ENCODE data around the gene PXMP2. TPM values are rescaled to one million over a fixed set of nuclear protein-coding genes. Genes with fewer than 3 reads are reported as not detected.

The PXMP2 gene
- total RNA-seq, 1 experiment from 2014 or later = 39.9 TPM

- intact Hi-C loops (cut with micrococcal nuclease; ENCODE audit: unreplicated experiment) = no loop called here
- no peak overlapping the region for H3K4me3 ChIP-seq (ENCODE audit: low read depth, low read length)
- H3K27me3 ChIP-seq (replicated peaks; ENCODE audit: control insufficient read depth, insufficient read depth, low read length) = no peaks in the 10 kb centered on the region
- peaks cover 2% of the 10 kb centered on the region for H3K36me3 ChIP-seq (ENCODE audit: control insufficient read depth, insufficient read depth, low read length)
- BruUV-seq (replicated peaks) = no TSS peak
- H3K9me3 ChIP-seq = no peaks in the 10 kb centered on the region
- H3K4me3 Mint-ChIP-seq (ENCODE audit: unreplicated experiment) = no peak overlapping the region
- ChIA-PET POLR2A (no interaction called here), CTCF (no interaction called here)
- no peaks in the 10 kb centered on the region for H3K9me3 Mint-ChIP-seq (ENCODE audit: unreplicated experiment)
- DNase-seq = no peak
- TF ChIP-seq, protein P1, sequence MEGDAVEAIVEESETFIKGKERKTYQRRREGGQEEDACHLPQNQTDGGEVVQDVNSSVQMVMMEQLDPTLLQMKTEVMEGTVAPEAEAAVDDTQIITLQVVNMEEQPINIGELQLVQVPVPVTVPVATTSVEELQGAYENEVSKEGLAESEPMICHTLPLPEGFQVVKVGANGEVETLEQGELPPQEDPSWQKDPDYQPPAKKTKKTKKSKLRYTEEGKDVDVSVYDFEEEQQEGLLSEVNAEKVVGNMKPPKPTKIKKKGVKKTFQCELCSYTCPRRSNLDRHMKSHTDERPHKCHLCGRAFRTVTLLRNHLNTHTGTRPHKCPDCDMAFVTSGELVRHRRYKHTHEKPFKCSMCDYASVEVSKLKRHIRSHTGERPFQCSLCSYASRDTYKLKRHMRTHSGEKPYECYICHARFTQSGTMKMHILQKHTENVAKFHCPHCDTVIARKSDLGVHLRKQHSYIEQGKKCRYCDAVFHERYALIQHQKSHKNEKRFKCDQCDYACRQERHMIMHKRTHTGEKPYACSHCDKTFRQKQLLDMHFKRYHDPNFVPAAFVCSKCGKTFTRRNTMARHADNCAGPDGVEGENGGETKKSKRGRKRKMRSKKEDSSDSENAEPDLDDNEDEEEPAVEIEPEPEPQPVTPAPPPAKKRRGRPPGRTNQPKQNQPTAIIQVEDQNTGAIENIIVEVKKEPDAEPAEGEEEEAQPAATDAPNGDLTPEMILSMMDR (IDR thresholded peaks at IDR 0.05; ENCODE audit: insufficient read depth in 1 of 2, low read depth in 1 of 2, low read length in 1 of 2, severe bottlenecking in 1 of 2, unreplicated experiment in 1 of 2) = no peak
- H3K27ac Mint-ChIP-seq (ENCODE audit: unreplicated experiment) = no peak overlapping the region
- H3K4me1 ChIP-seq = no peaks in the 10 kb centered on the region
- peaks cover 91% of the 10 kb centered on the region for H3K36me3 Mint-ChIP-seq (ENCODE audit: insufficient read depth, unreplicated experiment)
- H3K27me3 Mint-ChIP-seq (ENCODE audit: insufficient read depth, unreplicated experiment) = no peaks in the 10 kb centered on the region
- no peaks in the 10 kb centered on the region for H3K4me1 Mint-ChIP-seq (ENCODE audit: low read depth, unreplicated experiment)
Measured at GRCh38 chr12:132672678-132673077, 14.7 kb upstream of the PXMP2 start.

GRCh38 chr12:132673288-132674179 is 13.9 kb upstream of the PXMP2 start:
- no peak for DNase-seq
- H3K4me3 ChIP-seq (ENCODE audit: low read depth, low read length) = no peak overlapping the region
- H3K9me3 ChIP-seq = no peaks in the 10 kb centered on the region
- Mint-ChIP-seq H3K4me3 (ENCODE audit: unreplicated experiment) (no peak overlapping the region), H3K27ac (ENCODE audit: unreplicated experiment) (no peak overlapping the region), H3K4me1 (ENCODE audit: low read depth, unreplicated experiment) (no peaks in the 10 kb centered on the region), H3K27me3 (ENCODE audit: insufficient read depth, unreplicated experiment) (no peaks in the 10 kb centered on the region), H3K9me3 (ENCODE audit: unreplicated experiment) (no peaks in the 10 kb centered on the region), H3K36me3 (ENCODE audit: insufficient read depth, unreplicated experiment) (peaks cover 90% of the 10 kb centered on the region)
- ChIA-PET POLR2A (no interaction called here), CTCF (no interaction called here)
- intact Hi-C loops (cut with micrococcal nuclease; ENCODE audit: unreplicated experiment) = no loop called here
- no TSS peak for BruUV-seq (replicated peaks)
- no peaks in the 10 kb centered on the region for H3K27me3 ChIP-seq (replicated peaks; ENCODE audit: control insufficient read depth, insufficient read depth, low read length)
- peaks cover 2% of the 10 kb centered on the region for H3K36me3 ChIP-seq (ENCODE audit: control insufficient read depth, insufficient read depth, low read length)
- TF ChIP-seq, protein P1 (IDR thresholded peaks at IDR 0.05; ENCODE audit: insufficient read depth in 1 of 2, low read depth in 1 of 2, low read length in 1 of 2, severe bottlenecking in 1 of 2, unreplicated experiment in 1 of 2) = no peak
- H3K4me1 ChIP-seq = no peaks in the 10 kb centered on the region

DNA sequence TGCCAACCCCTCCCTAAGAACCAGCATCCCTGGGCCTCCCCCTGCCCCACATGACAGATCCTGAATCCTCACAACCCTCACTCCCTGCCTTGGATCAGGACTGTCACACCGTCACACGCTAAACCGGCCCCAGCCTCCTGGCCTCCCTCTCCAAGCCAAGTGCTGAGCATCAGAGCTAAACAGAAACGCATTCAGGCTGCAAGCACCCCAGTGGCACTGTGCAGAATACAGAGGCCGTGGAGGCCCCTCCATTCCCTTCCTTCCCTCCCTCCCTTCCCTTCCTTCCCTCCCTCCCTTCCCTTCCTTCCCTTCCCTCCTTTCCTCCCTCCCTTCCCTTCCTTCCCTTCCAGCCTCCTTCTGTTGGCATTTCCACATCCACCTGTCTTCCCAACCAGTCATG is 12.8 kb upstream of the PXMP2 start:
- H3K27me3 Mint-ChIP-seq (ENCODE audit: insufficient read depth, unreplicated experiment) = no peaks in the 10 kb centered on the region

More for the DNA sequence above, 12.8 kb upstream of the PXMP2 start:
- Histone ChIP-seq H3K9me3 (no peaks in the 10 kb centered on the region), H3K36me3 (ENCODE audit: control insufficient read depth, insufficient read depth, low read length) (peaks cover 2% of the 10 kb centered on the region), H3K4me3 (ENCODE audit: low read depth, low read length) (no peak overlapping the region), H3K4me1 (no peaks in the 10 kb centered on the region), H3K27me3 (replicated peaks; ENCODE audit: control insufficient read depth, insufficient read depth, low read length) (no peaks in the 10 kb centered on the region)
- intact Hi-C loops (cut with micrococcal nuclease; ENCODE audit: unreplicated experiment) = no loop called here
- Mint-ChIP-seq H3K9me3 (ENCODE audit: unreplicated experiment) (no peaks in the 10 kb centered on the region), H3K4me1 (ENCODE audit: low read depth, unreplicated experiment) (no peaks in the 10 kb centered on the region), H3K27ac (ENCODE audit: unreplicated experiment) (no peak overlapping the region), H3K36me3 (ENCODE audit: insufficient read depth, unreplicated experiment) (peaks cover 91% of the 10 kb centered on the region), H3K4me3 (ENCODE audit: unreplicated experiment) (no peak overlapping the region)
- ChIA-PET CTCF (no interaction called here), POLR2A (no interaction called here)
- no peak for DNase-seq
- no TSS peak for BruUV-seq (replicated peaks)
- TF ChIP-seq, protein P1 (IDR thresholded peaks at IDR 0.05; ENCODE audit: insufficient read depth in 1 of 2, low read depth in 1 of 2, low read length in 1 of 2, severe bottlenecking in 1 of 2, unreplicated experiment in 1 of 2) = no peak
